ENCODE results near the gene CCDC47. TPM values are rescaled to one million over a fixed set of nuclear protein-coding genes. Genes with fewer than 3 reads are reported as not detected.

Gene CCDC47
- total and polyA plus RNA-seq, 2 donors from 2014 or later: 50.9 to 83.1 TPM

- FAIRE-seq: no peak
- Histone ChIP-seq H3K9ac (ENCODE audit: low read length in 3 of 3) (no peak overlapping the region), H3K36me3 (ENCODE audit: control insufficient read depth in 2 of 3, insufficient read depth in 3 of 3, low read length in 3 of 3) (peaks cover 0 to 13% (median 10%) of the 10 kb centered on the region in 3 donors), H3K4me3 (ENCODE audit: low read length in 3 of 3) (no peak overlapping the region), H3K9me3 (ENCODE audit: control insufficient read depth in 2 of 3, insufficient read depth in 1 of 3, low read length in 3 of 3) (no peaks in the 10 kb centered on the region), H3K27me3 (ENCODE audit: control insufficient read depth, insufficient read depth, low read length) (no peaks in the 10 kb centered on the region), H3K4me1 (ENCODE audit: control insufficient read depth in 2 of 3, insufficient read depth in 2 of 3, low read depth in 1 of 3, low read length in 3 of 3) (peaks cover 0 to 13% (median 0%) of the 10 kb centered on the region in 3 donors), H3K27ac (ENCODE audit: low read depth in 2 of 2, low read length in 2 of 2) (no peak overlapping the region)
- peak in 4 of 5 donors; percentile 31 to 74 (median 44) for DNase-seq
- no peak for TF ChIP-seq CTCF (IDR thresholded peaks at IDR 0.05; ENCODE audit: borderline replicate concordance, extremely low read depth, insufficient read depth)
- intact Hi-C loops (cut with DNase I): no loop called here
These were observed 76.9 kb downstream of the CCDC47 start for GRCh38 chr17:63696381-63696961.

GRCh38 chr17:63695889-63696288 lies 77.5 kb downstream of the CCDC47 start:
- intact Hi-C loops (cut with DNase I): no loop called here
- FAIRE-seq (no peak), DNase-seq (no peak)
- Histone ChIP-seq H3K9ac (ENCODE audit: low read length in 3 of 3) (no peak overlapping the region), H3K27me3 (ENCODE audit: control insufficient read depth, insufficient read depth, low read length) (no peaks in the 10 kb centered on the region), H3K4me3 (ENCODE audit: low read length in 3 of 3) (no peak overlapping the region), H3K27ac (ENCODE audit: low read depth in 2 of 2, low read length in 2 of 2) (no peak overlapping the region), H3K4me1 (ENCODE audit: control insufficient read depth in 2 of 3, insufficient read depth in 2 of 3, low read depth in 1 of 3, low read length in 3 of 3) (peaks cover 0 to 11% (median 0%) of the 10 kb centered on the region in 3 donors), H3K36me3 (ENCODE audit: control insufficient read depth in 2 of 3, insufficient read depth in 3 of 3, low read length in 3 of 3) (peaks cover 0 to 19% (median 15%) of the 10 kb centered on the region in 3 donors), H3K9me3 (ENCODE audit: control insufficient read depth in 2 of 3, insufficient read depth in 1 of 3, low read length in 3 of 3) (no peaks in the 10 kb centered on the region)
- TF ChIP-seq CTCF (IDR thresholded peaks at IDR 0.05; ENCODE audit: borderline replicate concordance, extremely low read depth, insufficient read depth): no peak

Other genes with a start within 250 kb of the CCDC47 start
- 81.0 TPM for gene DCAF7, start 223.1 kb downstream of the CCDC47 start, total RNA-seq
- gene DCAF7, start 223.1 kb downstream of the CCDC47 start, polyA plus RNA-seq (ENCODE audit: insufficient read depth, low read depth, low replicate concordance): 19.9 TPM
- gene TACO1, start 172.7 kb downstream of the CCDC47 start, total RNA-seq: 18.4 TPM
- gene TACO1, start 172.7 kb downstream of the CCDC47 start, polyA plus RNA-seq (ENCODE audit: insufficient read depth, low read depth, low replicate concordance): 80.1 TPM
- gene MAP3K3, start 151.2 kb downstream of the CCDC47 start, total RNA-seq: 50.5 TPM
- 17.4 TPM for gene MAP3K3, start 151.2 kb downstream of the CCDC47 start, polyA plus RNA-seq (ENCODE audit: insufficient read depth, low read depth, low replicate concordance)
- gene LIMD2, start 73.5 kb downstream of the CCDC47 start, total RNA-seq: 32.3 TPM
- 11.5 TPM for gene LIMD2, start 73.5 kb downstream of the CCDC47 start, polyA plus RNA-seq (ENCODE audit: insufficient read depth, low read depth, low replicate concordance)
- 38.9 TPM for gene STRADA, start 31.8 kb downstream of the CCDC47 start, total RNA-seq
- gene STRADA, start 31.8 kb downstream of the CCDC47 start, polyA plus RNA-seq (ENCODE audit: insufficient read depth, low read depth, low replicate concordance): 25.7 TPM
- 104 TPM for gene DDX42, start 573 bp upstream of the CCDC47 start, total RNA-seq
- gene DDX42, start 573 bp upstream of the CCDC47 start, polyA plus RNA-seq (ENCODE audit: insufficient read depth, low read depth, low replicate concordance): 38.6 TPM
- gene PSMC5, start 53.8 kb upstream of the CCDC47 start, total RNA-seq: 145 TPM
- 247 TPM for gene PSMC5, start 53.8 kb upstream of the CCDC47 start, polyA plus RNA-seq (ENCODE audit: insufficient read depth, low read depth, low replicate concordance)
- 38.7 TPM for gene FTSJ3, start 54.1 kb upstream of the CCDC47 start, total RNA-seq
- gene FTSJ3, start 54.1 kb upstream of the CCDC47 start, polyA plus RNA-seq (ENCODE audit: insufficient read depth, low read depth, low replicate concordance): 23.7 TPM
- gene SMARCD2, start 69.1 kb upstream of the CCDC47 start, total RNA-seq: 65.1 TPM
- gene SMARCD2, start 69.1 kb upstream of the CCDC47 start, polyA plus RNA-seq (ENCODE audit: insufficient read depth, low read depth, low replicate concordance): 39.9 TPM
- not detected for gene CSH2, start 100.1 kb upstream of the CCDC47 start, total RNA-seq
- gene CSH2, start 100.1 kb upstream of the CCDC47 start, polyA plus RNA-seq (ENCODE audit: insufficient read depth, low read depth, low replicate concordance): not detected
- gene GH2, start 108.3 kb upstream of the CCDC47 start, total RNA-seq: not detected
- not detected for gene GH2, start 108.3 kb upstream of the CCDC47 start, polyA plus RNA-seq (ENCODE audit: insufficient read depth, low read depth, low replicate concordance)
- gene CSH1, start 123.0 kb upstream of the CCDC47 start, total RNA-seq: not detected
- gene CSH1, start 123.0 kb upstream of the CCDC47 start, polyA plus RNA-seq (ENCODE audit: insufficient read depth, low read depth, low replicate concordance): not detected
- gene CSHL1, start 137.7 kb upstream of the CCDC47 start, total RNA-seq: not detected
- gene CSHL1, start 137.7 kb upstream of the CCDC47 start, polyA plus RNA-seq (ENCODE audit: insufficient read depth, low read depth, low replicate concordance): not detected
- not detected for gene GH1, start 145.2 kb upstream of the CCDC47 start, total RNA-seq
- gene GH1, start 145.2 kb upstream of the CCDC47 start, polyA plus RNA-seq (ENCODE audit: insufficient read depth, low read depth, low replicate concordance): not detected
- 11.4 TPM for gene CD79B, start 158.7 kb upstream of the CCDC47 start, total RNA-seq
- gene CD79B, start 158.7 kb upstream of the CCDC47 start, polyA plus RNA-seq (ENCODE audit: insufficient read depth, low read depth, low replicate concordance): 5.2 TPM
- 3.4 TPM for gene SCN4A, start 199.3 kb upstream of the CCDC47 start, total RNA-seq
- gene SCN4A, start 199.3 kb upstream of the CCDC47 start, polyA plus RNA-seq (ENCODE audit: insufficient read depth, low read depth, low replicate concordance): 0.19 TPM
- 4.4 TPM for gene PRR29, start 224.8 kb upstream of the CCDC47 start, total RNA-seq
- gene PRR29, start 224.8 kb upstream of the CCDC47 start, polyA plus RNA-seq (ENCODE audit: insufficient read depth, low read depth, low replicate concordance): 1.2 TPM
- 38.8 TPM for gene ICAM2, start 247.0 kb upstream of the CCDC47 start, total RNA-seq
- gene ICAM2, start 247.0 kb upstream of the CCDC47 start, polyA plus RNA-seq (ENCODE audit: insufficient read depth, low read depth, low replicate concordance): 55.8 TPM